Smooth muscle cell (in vitro differentiated cells): ENCODE results near the gene MYG1. TPM values are rescaled to one million over a fixed set of nuclear protein-coding genes. Genes with fewer than 3 reads are reported as not detected.
A peak's percentile ranks its signal among the peaks of the same experiment; 100 is the strongest.

Experiments
- DNase-seq: peaks from one replicate; lab custom pipeline; 2025; ENCODE audit not compliant: unreplicated experiment; lab: John Stamatoyannopoulos, UW
- H2AFZ ChIP-seq: fragments of 200-600 bp; sonication (generic); 2 replicates; pipeline ENCODE4 v1.6.0; 2016; ENCODE audit warnings: antibody characterized with exemption, low read depth, mild to moderate bottlenecking
- H3F3A ChIP-seq: fragments of 200-600 bp; sonication (generic); 2 replicates; pipeline ENCODE4 v1.6.0; 2017; ENCODE audit warnings: antibody characterized with exemption, low read depth
- H3K27ac ChIP-seq: fragments of 200-600 bp; sonication (generic); 2 replicates; pipeline ENCODE4 v1.5.1; 2016; ENCODE audit warnings: low read depth, mild to moderate bottlenecking
- H3K27me3 ChIP-seq: fragments of 200-600 bp; sonication (generic); 2 replicates; pipeline ENCODE4 v1.6.1; 2016; ENCODE audit warnings: low read depth, mild to moderate bottlenecking
- H3K36me3 ChIP-seq: fragments of 200-600 bp; sonication (generic); 2 replicates; pipeline ENCODE4 v1.5.1; 2016; ENCODE audit warnings: low read depth
- H3K4me1 ChIP-seq: fragments of 200-600 bp; sonication (generic); 2 replicates; pipeline ENCODE4 v1.5.1; 2016; ENCODE audit warnings: low read depth
- H3K4me2 ChIP-seq: fragments of 200-600 bp; sonication (generic); 2 replicates; pipeline ENCODE4 v1.6.0; 2016; ENCODE audit warnings: mild to moderate bottlenecking
- H3K4me3 ChIP-seq: fragments of 200-600 bp; sonication (generic); 2 replicates; pipeline ENCODE4 v1.5.1; 2016; ENCODE audit warnings: mild to moderate bottlenecking
- H3K79me2 ChIP-seq: fragments of 200-600 bp; sonication (generic); 2 replicates; pipeline ENCODE4 v1.6.0; 2016; ENCODE audit warnings: low read depth, mild to moderate bottlenecking
- H3K9ac ChIP-seq: fragments of 200-600 bp; sonication (generic); 2 replicates; pipeline ENCODE4 v1.6.0; 2016; ENCODE audit warnings: low read depth
- H3K9me3 ChIP-seq: fragments of 200-600 bp; sonication (generic); replicated peaks from 2 replicates; pipeline ENCODE4 v1.5.1; 2016; ENCODE audit warnings: low read depth
- H4K20me1 ChIP-seq: fragments of 200-600 bp; sonication (generic); 2 replicates; pipeline ENCODE4 v1.6.0; 2016; ENCODE audit warnings: low read depth
- WGBS: methylation state at CpG from one replicate; pipeline ENCODE4 v1.1.7; 2016; ENCODE audit warnings: low lambda C conversion rate; 5-methylcytosine and 5-hydroxymethylcytosine counted together
- polyA plus RNA-seq: library from polyadenylated mRNA; unstranded; fragments of >200 nt; fragmentation: Nextera tagmentation; extraction: Ambion mirVana; gene quantifications from 2 replicates; pipeline ENCODE4 v1.2.1, GENCODE V29; 2016
- total RNA-seq: library from RNA; depleted of rRNA; stranded (reverse); fragments of >200 nt; gene quantifications from 2 replicates; pipeline ENCODE4 v1.2.3, GENCODE V29; 2014
- TF ChIP-seq, protein P1 (sequence below): fragments of 200-600 bp; sonication (generic); IDR thresholded peaks from 2 replicates; pipeline ENCODE4 v1.5.1; 2017; ENCODE audit warnings: borderline replicate concordance, mild to moderate bottlenecking, antibody characterized with exemption; ENCODE audit not compliant: insufficient read depth, poor library complexity, severe bottlenecking

The MYG1 gene
- total and polyA plus RNA-seq, 2 experiments from 2014 or later, result 30.8 to 56.9 TPM

- Histone ChIP-seq H3K4me3 (no peak overlapping the region), H3K4me2 (no peak overlapping the region), H3K4me1 (no peaks in the 10 kb centered on the region), H3K9me3 (no peaks in the 10 kb centered on the region), H2AFZ (peak overlapping the region; percentile 22), H3K27ac (no peak overlapping the region), H3K9ac (no peak overlapping the region), H3K36me3 (no peaks in the 10 kb centered on the region), H3F3A (no peaks in the 10 kb centered on the region), H3K27me3 (no peaks in the 10 kb centered on the region), H4K20me1 (no peaks in the 10 kb centered on the region), H3K79me2 (no peaks in the 10 kb centered on the region)
- TF ChIP-seq, protein P1, sequence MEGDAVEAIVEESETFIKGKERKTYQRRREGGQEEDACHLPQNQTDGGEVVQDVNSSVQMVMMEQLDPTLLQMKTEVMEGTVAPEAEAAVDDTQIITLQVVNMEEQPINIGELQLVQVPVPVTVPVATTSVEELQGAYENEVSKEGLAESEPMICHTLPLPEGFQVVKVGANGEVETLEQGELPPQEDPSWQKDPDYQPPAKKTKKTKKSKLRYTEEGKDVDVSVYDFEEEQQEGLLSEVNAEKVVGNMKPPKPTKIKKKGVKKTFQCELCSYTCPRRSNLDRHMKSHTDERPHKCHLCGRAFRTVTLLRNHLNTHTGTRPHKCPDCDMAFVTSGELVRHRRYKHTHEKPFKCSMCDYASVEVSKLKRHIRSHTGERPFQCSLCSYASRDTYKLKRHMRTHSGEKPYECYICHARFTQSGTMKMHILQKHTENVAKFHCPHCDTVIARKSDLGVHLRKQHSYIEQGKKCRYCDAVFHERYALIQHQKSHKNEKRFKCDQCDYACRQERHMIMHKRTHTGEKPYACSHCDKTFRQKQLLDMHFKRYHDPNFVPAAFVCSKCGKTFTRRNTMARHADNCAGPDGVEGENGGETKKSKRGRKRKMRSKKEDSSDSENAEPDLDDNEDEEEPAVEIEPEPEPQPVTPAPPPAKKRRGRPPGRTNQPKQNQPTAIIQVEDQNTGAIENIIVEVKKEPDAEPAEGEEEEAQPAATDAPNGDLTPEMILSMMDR, result peak; percentile 88
- WGBS, result 70% methylated on average over 21 of the region's 21 CpGs
- DNase-seq, result peak; percentile 36
Measured at GRCh38 chr12:53352331-53353256, 53.1 kb downstream of the MYG1 start.

GRCh38 chr12:53353257-53353655, 53.8 kb downstream of the MYG1 start:
- H3F3A ChIP-seq, result no peaks in the 10 kb centered on the region
- H3K9me3 ChIP-seq, result no peaks in the 10 kb centered on the region
- H2AFZ ChIP-seq, result peak overlapping the region; percentile 22
- H3K9ac ChIP-seq, result no peak overlapping the region
- TF ChIP-seq, protein P1, result no peak
- no peaks in the 10 kb centered on the region for H3K4me1 ChIP-seq
- no peak for DNase-seq
- WGBS, result 83% methylated on average over 5 of the region's 5 CpGs
- no peaks in the 10 kb centered on the region for H4K20me1 ChIP-seq
- no peak overlapping the region for H3K4me3 ChIP-seq
- no peak overlapping the region for H3K4me2 ChIP-seq
- H3K27ac ChIP-seq, result no peak overlapping the region
- no peaks in the 10 kb centered on the region for H3K27me3 ChIP-seq
- no peaks in the 10 kb centered on the region for H3K79me2 ChIP-seq
- no peaks in the 10 kb centered on the region for H3K36me3 ChIP-seq

GRCh38 chr12:53355121-53355520, 55.6 kb downstream of the MYG1 start:
- no peak overlapping the region for H3K9ac ChIP-seq
- DNase-seq, result no peak
- H3K36me3 ChIP-seq, result no peaks in the 10 kb centered on the region
- no peaks in the 10 kb centered on the region for H3F3A ChIP-seq
- no peaks in the 10 kb centered on the region for H3K4me1 ChIP-seq
- TF ChIP-seq, protein P1, result no peak
- H3K4me2 ChIP-seq, result no peak overlapping the region
- H2AFZ ChIP-seq, result no peak overlapping the region
- H4K20me1 ChIP-seq, result no peaks in the 10 kb centered on the region
- no peak overlapping the region for H3K27ac ChIP-seq
- no peaks in the 10 kb centered on the region for H3K9me3 ChIP-seq
- WGBS, result 83% methylated on average over 3 of the region's 3 CpGs
- no peaks in the 10 kb centered on the region for H3K27me3 ChIP-seq
- no peak overlapping the region for H3K4me3 ChIP-seq
- no peaks in the 10 kb centered on the region for H3K79me2 ChIP-seq

Other genes with a start within 250 kb of the MYG1 start
- gene TNS2, start 249.6 kb upstream of the MYG1 start, total RNA-seq, result 9.3 and 11.4 TPM in 2 replicates
- gene TNS2, start 249.6 kb upstream of the MYG1 start, polyA plus RNA-seq, result 17.4 TPM in 2 replicates
- gene SPRYD3, start 220.3 kb upstream of the MYG1 start, total RNA-seq, result 20.2 and 23.0 TPM in 2 replicates
- 43.5 and 57.1 TPM in 2 replicates for gene SPRYD3, start 220.3 kb upstream of the MYG1 start, polyA plus RNA-seq
- 22.6 and 22.7 TPM in 2 replicates for gene IGFBP6, start 202.0 kb upstream of the MYG1 start, total RNA-seq
- 94.4 and 102 TPM in 2 replicates for gene IGFBP6, start 202.0 kb upstream of the MYG1 start, polyA plus RNA-seq
- gene SOAT2, start 196.2 kb upstream of the MYG1 start, total RNA-seq, result not detected in 2 replicates
- gene SOAT2, start 196.2 kb upstream of the MYG1 start, polyA plus RNA-seq, result not detected in 2 replicates
- gene ZNF740, start 119.0 kb upstream of the MYG1 start, total RNA-seq, result 5.2 and 7.6 TPM in 2 replicates
- 1.0 and 3.1 TPM in 2 replicates for gene ZNF740, start 119.0 kb upstream of the MYG1 start, polyA plus RNA-seq
- gene CSAD, start 118.8 kb upstream of the MYG1 start, total RNA-seq, result 9.0 and 10.6 TPM in 2 replicates
- gene CSAD, start 118.8 kb upstream of the MYG1 start, polyA plus RNA-seq, result 4.8 and 11.8 TPM in 2 replicates
- 5.8 TPM in 1 of 2 replicates, not detected in the other for gene ITGB7, start 92.4 kb upstream of the MYG1 start, total RNA-seq
- gene ITGB7, start 92.4 kb upstream of the MYG1 start, polyA plus RNA-seq, result 1.5 TPM in 1 of 2 replicates, not detected in the other
- 19.9 and 21.8 TPM in 2 replicates for gene RARG, start 67.5 kb upstream of the MYG1 start, total RNA-seq
- 31.3 and 32.9 TPM in 2 replicates for gene RARG, start 67.5 kb upstream of the MYG1 start, polyA plus RNA-seq
- gene ESPL1, start 31.4 kb upstream of the MYG1 start, total RNA-seq, result 3.1 and 4.7 TPM in 2 replicates
- 2.0 and 3.5 TPM in 2 replicates for gene ESPL1, start 31.4 kb upstream of the MYG1 start, polyA plus RNA-seq
- 416 and 464 TPM in 2 replicates for gene PFDN5, start 4.2 kb upstream of the MYG1 start, total RNA-seq
- 523 and 540 TPM in 2 replicates for gene PFDN5, start 4.2 kb upstream of the MYG1 start, polyA plus RNA-seq
- 56.8 and 57.3 TPM in 2 replicates for gene AAAS, start 21.9 kb downstream of the MYG1 start, total RNA-seq
- 58.3 and 65.7 TPM in 2 replicates for gene AAAS, start 21.9 kb downstream of the MYG1 start, polyA plus RNA-seq
- gene SP7, start 36.7 kb downstream of the MYG1 start, total RNA-seq, result 0.04 and 0.40 TPM in 2 replicates
- gene SP7, start 36.7 kb downstream of the MYG1 start, polyA plus RNA-seq, result 0.38 TPM in 1 of 2 replicates, not detected in the other
- gene SP1, start 80.5 kb downstream of the MYG1 start, total RNA-seq, result 48.6 and 51.5 TPM in 2 replicates
- 10.1 and 10.2 TPM in 2 replicates for gene SP1, start 80.5 kb downstream of the MYG1 start, polyA plus RNA-seq
- not detected in 2 replicates for gene AMHR2, start 124.2 kb downstream of the MYG1 start, total RNA-seq
- gene AMHR2, start 124.2 kb downstream of the MYG1 start, polyA plus RNA-seq, result 0.49 TPM in 1 of 2 replicates, not detected in the other
- gene PRR13, start 142.0 kb downstream of the MYG1 start, total RNA-seq, result 45.7 and 65.3 TPM in 2 replicates
- 176 and 181 TPM in 2 replicates for gene PRR13, start 142.0 kb downstream of the MYG1 start, polyA plus RNA-seq
- gene PCBP2, start 152.4 kb downstream of the MYG1 start, total RNA-seq, result 229 and 306 TPM in 2 replicates
- gene PCBP2, start 152.4 kb downstream of the MYG1 start, polyA plus RNA-seq, result 90.8 and 128 TPM in 2 replicates
- gene MAP3K12, start 199.8 kb downstream of the MYG1 start, total RNA-seq, result 11.9 and 34.6 TPM in 2 replicates
- gene MAP3K12, start 199.8 kb downstream of the MYG1 start, polyA plus RNA-seq, result 15.1 and 25.3 TPM in 2 replicates
- gene TARBP2, start 201.6 kb downstream of the MYG1 start, total RNA-seq, result 21.3 and 31.8 TPM in 2 replicates
- gene TARBP2, start 201.6 kb downstream of the MYG1 start, polyA plus RNA-seq, result 47.5 and 60.3 TPM in 2 replicates
- gene NPFF, start 207.8 kb downstream of the MYG1 start, total RNA-seq, result not detected in 2 replicates
- 0.38 and 2.6 TPM in 2 replicates for gene NPFF, start 207.8 kb downstream of the MYG1 start, polyA plus RNA-seq